Smooth muscle cell (in vitro differentiated cells): ENCODE measurements around the gene NCBP2L. TPM values are rescaled to one million over a fixed set of nuclear protein-coding genes. Genes with fewer than 3 reads are reported as not detected.

ENCODE experiments used
- DNase-seq: peaks from one replicate; lab custom pipeline; 2025; ENCODE audit not compliant: unreplicated experiment; lab: John Stamatoyannopoulos, UW
- H2AFZ ChIP-seq: fragments of 200-600 bp; sonication (generic); 2 replicates; pipeline ENCODE4 v1.6.0; 2016; ENCODE audit warnings: antibody characterized with exemption, low read depth, mild to moderate bottlenecking
- H3F3A ChIP-seq: fragments of 200-600 bp; sonication (generic); 2 replicates; pipeline ENCODE4 v1.6.0; 2017; ENCODE audit warnings: antibody characterized with exemption, low read depth
- H3K27ac ChIP-seq: fragments of 200-600 bp; sonication (generic); 2 replicates; pipeline ENCODE4 v1.5.1; 2016; ENCODE audit warnings: low read depth, mild to moderate bottlenecking
- H3K27me3 ChIP-seq: fragments of 200-600 bp; sonication (generic); 2 replicates; pipeline ENCODE4 v1.6.1; 2016; ENCODE audit warnings: low read depth, mild to moderate bottlenecking
- H3K36me3 ChIP-seq: fragments of 200-600 bp; sonication (generic); 2 replicates; pipeline ENCODE4 v1.5.1; 2016; ENCODE audit warnings: low read depth
- H3K4me1 ChIP-seq: fragments of 200-600 bp; sonication (generic); 2 replicates; pipeline ENCODE4 v1.5.1; 2016; ENCODE audit warnings: low read depth
- H3K4me2 ChIP-seq: fragments of 200-600 bp; sonication (generic); 2 replicates; pipeline ENCODE4 v1.6.0; 2016; ENCODE audit warnings: mild to moderate bottlenecking
- H3K4me3 ChIP-seq: fragments of 200-600 bp; sonication (generic); 2 replicates; pipeline ENCODE4 v1.5.1; 2016; ENCODE audit warnings: mild to moderate bottlenecking
- H3K79me2 ChIP-seq: fragments of 200-600 bp; sonication (generic); 2 replicates; pipeline ENCODE4 v1.6.0; 2016; ENCODE audit warnings: low read depth, mild to moderate bottlenecking
- H3K9ac ChIP-seq: fragments of 200-600 bp; sonication (generic); 2 replicates; pipeline ENCODE4 v1.6.0; 2016; ENCODE audit warnings: low read depth
- H3K9me3 ChIP-seq: fragments of 200-600 bp; sonication (generic); replicated peaks from 2 replicates; pipeline ENCODE4 v1.5.1; 2016; ENCODE audit warnings: low read depth
- H4K20me1 ChIP-seq: fragments of 200-600 bp; sonication (generic); 2 replicates; pipeline ENCODE4 v1.6.0; 2016; ENCODE audit warnings: low read depth
- WGBS: methylation state at CpG from one replicate; pipeline ENCODE4 v1.1.7; 2016; ENCODE audit warnings: low lambda C conversion rate; 5-methylcytosine and 5-hydroxymethylcytosine counted together
- polyA plus RNA-seq: library from polyadenylated mRNA; unstranded; fragments of >200 nt; fragmentation: Nextera tagmentation; extraction: Ambion mirVana; gene quantifications from 2 replicates; pipeline ENCODE4 v1.2.1, GENCODE V29; 2016
- total RNA-seq: library from RNA; depleted of rRNA; stranded (reverse); fragments of >200 nt; gene quantifications from 2 replicates; pipeline ENCODE4 v1.2.3, GENCODE V29; 2014
- TF ChIP-seq, protein P1 (sequence below): fragments of 200-600 bp; sonication (generic); IDR thresholded peaks from 2 replicates; pipeline ENCODE4 v1.5.1; 2017; ENCODE audit warnings: borderline replicate concordance, mild to moderate bottlenecking, antibody characterized with exemption; ENCODE audit not compliant: insufficient read depth, poor library complexity, severe bottlenecking

The NCBP2L gene
- total RNA-seq (not detected in 2 replicates), polyA plus RNA-seq (not detected in 2 replicates)

DNA sequence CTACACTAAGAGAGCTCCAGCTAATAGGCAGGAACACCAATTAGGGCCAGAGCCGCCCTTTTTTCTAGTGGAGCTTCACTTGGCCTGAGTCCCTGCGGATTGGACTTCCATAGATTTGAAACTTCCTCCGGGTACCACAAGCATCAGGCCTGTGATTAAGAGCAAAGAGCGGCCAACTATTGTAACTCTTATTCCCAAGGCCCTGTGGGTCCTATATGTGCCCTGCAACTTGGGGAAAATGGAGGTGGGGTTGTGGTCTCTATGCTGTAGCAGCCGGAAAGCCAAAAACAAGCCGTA lies at the start of gene NCBP2L:
TSS of gene NCBP2L (plus strand) at position 198 of the 297 bp plus-strand sequence. CDS start 16,488 bp downstream, outside the sequence.
- Histone ChIP-seq H3K36me3 (no peaks in the 10 kb centered on the region), H3K4me2 (peak within 1 kb of the TSS; percentile 96), H3K4me3 (peak within 1 kb of the TSS; percentile 64), H3K79me2 (no peaks in the 10 kb centered on the region), H3K27ac (no peak within 1 kb of the TSS), H4K20me1 (no peaks in the 10 kb centered on the region), H3K9me3 (no peaks in the 10 kb centered on the region), H3F3A (no peaks in the 10 kb centered on the region), H3K4me1 (peaks cover 16% of the 10 kb centered on the region), H3K9ac (no peak within 1 kb of the TSS), H2AFZ (peak within 1 kb of the TSS; percentile 98), H3K27me3 (peaks cover 32% of the 10 kb centered on the region)
- 85% methylated on average over 6 of the region's 6 CpGs for WGBS
- TF ChIP-seq, protein P1, sequence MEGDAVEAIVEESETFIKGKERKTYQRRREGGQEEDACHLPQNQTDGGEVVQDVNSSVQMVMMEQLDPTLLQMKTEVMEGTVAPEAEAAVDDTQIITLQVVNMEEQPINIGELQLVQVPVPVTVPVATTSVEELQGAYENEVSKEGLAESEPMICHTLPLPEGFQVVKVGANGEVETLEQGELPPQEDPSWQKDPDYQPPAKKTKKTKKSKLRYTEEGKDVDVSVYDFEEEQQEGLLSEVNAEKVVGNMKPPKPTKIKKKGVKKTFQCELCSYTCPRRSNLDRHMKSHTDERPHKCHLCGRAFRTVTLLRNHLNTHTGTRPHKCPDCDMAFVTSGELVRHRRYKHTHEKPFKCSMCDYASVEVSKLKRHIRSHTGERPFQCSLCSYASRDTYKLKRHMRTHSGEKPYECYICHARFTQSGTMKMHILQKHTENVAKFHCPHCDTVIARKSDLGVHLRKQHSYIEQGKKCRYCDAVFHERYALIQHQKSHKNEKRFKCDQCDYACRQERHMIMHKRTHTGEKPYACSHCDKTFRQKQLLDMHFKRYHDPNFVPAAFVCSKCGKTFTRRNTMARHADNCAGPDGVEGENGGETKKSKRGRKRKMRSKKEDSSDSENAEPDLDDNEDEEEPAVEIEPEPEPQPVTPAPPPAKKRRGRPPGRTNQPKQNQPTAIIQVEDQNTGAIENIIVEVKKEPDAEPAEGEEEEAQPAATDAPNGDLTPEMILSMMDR = no peak
- DNase-seq = no peak

DNA sequence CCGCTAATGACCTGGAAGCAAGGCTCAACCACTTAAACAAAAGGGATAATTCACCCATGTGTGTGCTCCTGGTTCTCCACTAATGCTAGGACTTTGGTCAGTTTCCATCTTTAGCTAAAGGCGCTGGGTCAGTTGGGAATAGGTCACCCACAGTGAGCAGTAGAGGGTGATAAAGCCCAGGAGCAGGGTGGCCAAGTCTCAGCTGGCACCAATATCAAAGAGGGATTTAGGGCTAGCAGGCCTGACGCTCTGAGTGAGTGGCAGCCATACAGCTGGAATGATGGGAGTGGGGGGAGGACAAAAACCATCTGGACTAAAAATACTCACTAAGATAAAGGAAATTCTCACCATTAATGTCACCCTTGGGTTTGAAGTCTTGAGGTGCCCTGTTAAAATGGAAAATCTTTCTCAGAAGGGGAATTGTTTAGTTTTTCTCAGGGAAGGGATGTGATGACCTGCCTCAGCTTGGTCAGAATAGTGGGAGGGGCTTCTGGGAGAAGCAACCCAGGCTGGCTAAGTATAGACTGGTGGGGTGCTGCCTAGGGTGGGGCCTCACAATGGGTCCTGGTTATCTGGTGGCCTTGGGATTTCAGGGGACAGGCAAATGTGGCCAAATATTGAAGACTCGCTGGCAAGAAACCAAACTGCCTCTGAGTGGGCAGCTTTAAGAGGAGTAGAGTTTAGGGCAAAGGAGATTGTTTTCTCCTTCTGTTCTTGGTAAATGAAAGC lies 49.0 kb upstream of the NCBP2L start:
- no peaks in the 10 kb centered on the region for H3K27me3 ChIP-seq
- H3K4me2 ChIP-seq = no peak overlapping the region
- peaks cover 12% of the 10 kb centered on the region for H3K4me1 ChIP-seq
- no peaks in the 10 kb centered on the region for H3K9me3 ChIP-seq
- H4K20me1 ChIP-seq = no peaks in the 10 kb centered on the region
- H3K4me3 ChIP-seq = no peak overlapping the region
- WGBS = 76% methylated on average over 4 of the region's 4 CpGs
- H3K79me2 ChIP-seq = no peaks in the 10 kb centered on the region
- no peak for DNase-seq
- H3K9ac ChIP-seq = no peak overlapping the region
- TF ChIP-seq, protein P1 = no peak
- H3F3A ChIP-seq = no peaks in the 10 kb centered on the region
- H3K27ac ChIP-seq = no peak overlapping the region
- no peaks in the 10 kb centered on the region for H3K36me3 ChIP-seq
- peak overlapping the region; percentile 5 for H2AFZ ChIP-seq

DNA sequence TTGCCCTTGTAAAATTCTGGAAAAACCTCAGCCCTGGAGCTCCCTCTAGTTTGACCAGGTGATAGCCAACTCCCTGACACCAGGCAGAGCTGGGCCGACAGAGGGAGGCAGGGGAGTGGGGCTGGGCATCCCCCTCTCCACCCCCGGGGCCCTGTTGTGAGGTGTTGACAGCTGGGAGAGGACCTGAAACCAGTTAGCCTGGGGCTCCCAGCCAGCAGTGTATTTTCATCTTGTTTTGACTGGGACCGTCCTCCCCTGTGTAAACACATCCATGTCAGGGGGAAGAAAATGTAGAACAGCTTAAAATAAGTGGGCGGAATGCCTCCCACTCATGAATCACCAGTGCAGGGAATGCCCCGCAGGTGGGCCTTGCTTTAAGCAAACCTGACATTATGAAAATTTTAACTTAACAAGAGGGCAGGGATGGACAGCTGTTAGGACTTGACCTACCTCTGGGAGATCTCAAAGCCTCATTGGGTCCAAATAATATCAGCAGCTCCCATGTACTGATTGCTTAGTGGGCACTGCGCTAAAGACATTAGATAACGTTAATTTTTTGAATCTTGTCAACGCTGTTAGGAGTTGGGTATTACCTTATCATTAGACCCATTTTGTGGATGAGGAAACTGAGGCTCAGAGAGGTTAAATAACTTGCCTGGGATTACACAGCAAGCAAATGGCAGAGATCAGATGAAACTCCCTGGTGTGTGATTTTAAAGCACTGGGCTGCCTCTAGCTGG lies 47.8 kb upstream of the NCBP2L start:
- no peaks in the 10 kb centered on the region for H3K36me3 ChIP-seq
- WGBS = 55% methylated on average over 8 of the region's 8 CpGs
- no peaks in the 10 kb centered on the region for H3K79me2 ChIP-seq
- H3F3A ChIP-seq = no peaks in the 10 kb centered on the region
- no peak overlapping the region for H3K9ac ChIP-seq
- no peak overlapping the region for H3K4me3 ChIP-seq
- H3K9me3 ChIP-seq = no peaks in the 10 kb centered on the region
- peak overlapping the region; percentile 21 for H3K4me2 ChIP-seq
- H3K4me1 ChIP-seq = peaks cover 12% of the 10 kb centered on the region
- TF ChIP-seq, protein P1 = no peak
- peak overlapping the region; percentile 5 for H2AFZ ChIP-seq
- no peak for DNase-seq
- H4K20me1 ChIP-seq = no peaks in the 10 kb centered on the region
- no peak overlapping the region for H3K27ac ChIP-seq
- no peaks in the 10 kb centered on the region for H3K27me3 ChIP-seq
